OCI-LY1 (cell line): ENCODE measurements around the gene KLF11.

ENCODE experiments used
- EZH2 ChIP-seq: fragments of 200-600 bp; sonication (generic), shearing (Covaris generic); IDR thresholded peaks from 2 replicates; pipeline ENCODE4 v1.8.0; 2017; ENCODE audit warnings: borderline replicate concordance, mixed run types, mild to moderate bottlenecking, antibody characterized with exemption, low read length, moderate library complexity, mixed read lengths
- TF ChIP-seq, protein P1 (sequence below): fragments of 200-600 bp; sonication (generic), shearing (Covaris generic); IDR thresholded peaks from 2 replicates; pipeline ENCODE4 v1.5.1; 2017; ENCODE audit warnings: mild to moderate bottlenecking, antibody characterized with exemption, low read length, moderate library complexity, mixed read lengths

DNA sequence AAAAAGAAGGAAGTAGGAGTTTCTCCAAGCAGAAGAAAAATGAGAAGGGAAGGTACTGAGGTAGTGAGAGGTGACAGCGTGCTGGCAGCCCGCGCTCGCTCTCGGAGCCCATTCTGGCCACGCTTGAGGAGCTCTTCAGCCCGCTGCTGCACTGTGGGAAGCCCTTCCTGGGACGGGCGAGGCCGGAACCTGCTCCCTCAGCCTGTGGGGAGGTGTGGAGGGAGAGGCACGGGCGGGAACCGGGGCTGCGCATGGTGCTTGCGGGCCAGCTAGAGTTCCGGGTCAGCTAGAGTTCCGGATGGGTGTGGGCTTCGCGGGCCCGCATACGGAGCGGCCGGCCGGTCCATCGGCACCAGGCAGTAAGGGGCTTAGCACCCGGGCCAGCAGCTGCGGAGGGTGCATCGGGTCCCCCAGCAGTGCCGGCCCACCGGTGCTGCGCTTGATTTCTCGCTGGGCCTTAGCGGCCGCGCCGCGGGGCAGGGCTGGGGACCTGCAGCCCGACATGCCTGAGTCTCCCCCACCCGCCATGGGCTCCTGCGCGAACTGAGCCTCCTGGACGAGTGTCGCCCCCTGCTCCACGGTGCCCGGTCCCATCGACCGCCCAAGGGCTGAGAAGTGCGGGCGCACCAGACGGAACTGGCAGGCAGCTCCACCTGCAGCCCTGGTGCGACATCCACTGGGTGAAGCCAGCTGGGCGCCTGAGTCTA lies 48.0 kb downstream of the KLF11 start:
- TF ChIP-seq, protein P1, sequence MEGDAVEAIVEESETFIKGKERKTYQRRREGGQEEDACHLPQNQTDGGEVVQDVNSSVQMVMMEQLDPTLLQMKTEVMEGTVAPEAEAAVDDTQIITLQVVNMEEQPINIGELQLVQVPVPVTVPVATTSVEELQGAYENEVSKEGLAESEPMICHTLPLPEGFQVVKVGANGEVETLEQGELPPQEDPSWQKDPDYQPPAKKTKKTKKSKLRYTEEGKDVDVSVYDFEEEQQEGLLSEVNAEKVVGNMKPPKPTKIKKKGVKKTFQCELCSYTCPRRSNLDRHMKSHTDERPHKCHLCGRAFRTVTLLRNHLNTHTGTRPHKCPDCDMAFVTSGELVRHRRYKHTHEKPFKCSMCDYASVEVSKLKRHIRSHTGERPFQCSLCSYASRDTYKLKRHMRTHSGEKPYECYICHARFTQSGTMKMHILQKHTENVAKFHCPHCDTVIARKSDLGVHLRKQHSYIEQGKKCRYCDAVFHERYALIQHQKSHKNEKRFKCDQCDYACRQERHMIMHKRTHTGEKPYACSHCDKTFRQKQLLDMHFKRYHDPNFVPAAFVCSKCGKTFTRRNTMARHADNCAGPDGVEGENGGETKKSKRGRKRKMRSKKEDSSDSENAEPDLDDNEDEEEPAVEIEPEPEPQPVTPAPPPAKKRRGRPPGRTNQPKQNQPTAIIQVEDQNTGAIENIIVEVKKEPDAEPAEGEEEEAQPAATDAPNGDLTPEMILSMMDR, result no peak
- no peak for TF ChIP-seq EZH2
